SK-N-SH (cell line): ENCODE results near the gene INPP5A. TPM values are rescaled to one million over a fixed set of nuclear protein-coding genes. Genes with fewer than 3 reads are reported as not detected.

Experiments used
- CTCF ChIA-PET: fragments of 300-600, 350-600 bp; formaldehyde crosslinking; extraction: SDS; loops from one replicate; lab custom pipeline; 2021; lab: Yijun Ruan, JAX
- POLR2A ChIA-PET: fragments of 350-600 bp; sonication (Branson Sonifier 250); formaldehyde crosslinking; extraction: SDS; loops from one replicate; lab custom pipeline; 2020; ENCODE audit warnings: antibody characterized with exemption, inconsistent platforms; lab: Yijun Ruan, JAX
- DNase-seq: peaks from one replicate; pipeline ENCODE4 v3.0.0; 2012
- H2AFZ ChIP-seq: fragments of 200-600 bp; sonication (generic); 2 replicates; pipeline ENCODE4 v1.8.1; 2016; ENCODE audit warnings: antibody characterized with exemption, mild to moderate bottlenecking, low read depth
- H3F3A ChIP-seq: fragments of 200-600 bp; sonication (generic); replicated peaks from 2 replicates; pipeline ENCODE3; 2016; ENCODE audit warnings: antibody characterized with exemption, mild to moderate bottlenecking; ENCODE audit not compliant: insufficient read depth
- H3K27ac ChIP-seq, 2 experiments: fragments of 200-500 bp in 1 of 2; fragments of 200-600 bp in 1 of 2; sonication (Bioruptor generic) in 1 of 2; sonication (generic), shearing (Covaris generic) in 1 of 2; 2 replicates each; pipeline versions ENCODE4 v1.5.1 to v1.6.1; 2014 to 2016; ENCODE audit warnings: low read depth in 2 of 2, inconsistent platforms in 1 of 2, low read length in 1 of 2, mild to moderate bottlenecking in 1 of 2, mixed read lengths in 1 of 2
- H3K27me3 ChIP-seq: fragments of 200-600 bp; sonication (generic), shearing (Covaris generic); 2 replicates; pipeline ENCODE4 v1.6.1; 2016; ENCODE audit warnings: mixed run types; ENCODE audit not compliant: insufficient read depth
- H3K36me3 ChIP-seq, 2 experiments: fragments of 200-500 bp in 1 of 2; fragments of 200-600 bp in 1 of 2; sonication (Bioruptor generic) in 1 of 2; sonication (generic) in 1 of 2; replicated peaks in 1 of 2; 2 replicates each; pipeline versions ENCODE3 to v1.5.1; 2014 to 2016; ENCODE audit warnings: low read length in 1 of 2, mild to moderate bottlenecking in 1 of 2; ENCODE audit not compliant: insufficient read depth in 2 of 2, control insufficient read depth in 1 of 2
- H3K4me1 ChIP-seq, 2 experiments: fragments of 200-500 bp in 1 of 2; fragments of 200-600 bp in 1 of 2; sonication (Bioruptor generic) in 1 of 2; sonication (generic), shearing (Covaris generic) in 1 of 2; 2 replicates each; pipeline versions ENCODE4 v1.5.1 to v1.6.1; 2014 to 2016; ENCODE audit warnings: low read depth in 1 of 2, low read length in 1 of 2, mixed run types in 1 of 2; ENCODE audit not compliant: insufficient read depth in 2 of 2, control insufficient read depth in 1 of 2
- H3K4me2 ChIP-seq: fragments of 200-600 bp; sonication (generic), shearing (Covaris generic); 2 replicates; pipeline ENCODE4 v1.6.1; 2017; ENCODE audit warnings: mixed run types
- H3K4me3 ChIP-seq, 2 experiments: fragments of 200-500 bp in 1 of 2; fragments of 200-600 bp in 1 of 2; sonication (Bioruptor generic) in 1 of 2; sonication (generic), shearing (Covaris generic) in 1 of 2; 2 replicates each; pipeline versions ENCODE4 v1.5.1 to v1.8.1; 2014 to 2016; ENCODE audit warnings: low read depth in 2 of 2, inconsistent platforms in 1 of 2, low read length in 1 of 2, mild to moderate bottlenecking in 1 of 2, mixed read lengths in 1 of 2, moderate library complexity in 1 of 2
- H3K79me2 ChIP-seq: fragments of 200-600 bp; sonication (generic); 2 replicates; pipeline ENCODE4 v1.8.1; 2017; ENCODE audit warnings: mild to moderate bottlenecking; ENCODE audit not compliant: insufficient read depth
- H3K9ac ChIP-seq: fragments of 200-600 bp; sonication (generic); 2 replicates; pipeline ENCODE4 v1.6.1; 2017; ENCODE audit warnings: mixed run types
- H3K9me2 ChIP-seq: fragments of 200-600 bp; sonication (generic); 2 replicates; pipeline ENCODE4 v1.6.1; 2017; ENCODE audit warnings: mixed run types
- H3K9me3 ChIP-seq: fragments of 200-600 bp; sonication (generic); 2 replicates; pipeline ENCODE4 v1.6.1; 2017; ENCODE audit warnings: mixed run types, mild to moderate bottlenecking, moderate library complexity
- H4K20me1 ChIP-seq: fragments of 200-600 bp; sonication (generic); 2 replicates; pipeline ENCODE4 v1.6.1; 2017; ENCODE audit warnings: mild to moderate bottlenecking, mixed run types; ENCODE audit not compliant: insufficient read depth
- CHD2 ChIP-seq: fragments of 150-350 bp; IDR thresholded peaks from 2 replicates; pipeline ENCODE4 v1.6.1; 2018; ENCODE audit warnings: low read length; ENCODE audit not compliant: partially characterized antibody
- FOXJ3 ChIP-seq: sonication (generic); formaldehyde crosslinking; IDR thresholded peaks from 2 replicates; pipeline ENCODE4 v1.5.1; 2020; ENCODE audit warnings: mild to moderate bottlenecking, missing genetic modification reagents
- FOXM1 ChIP-seq: IDR thresholded peaks from 2 replicates; pipeline ENCODE4 v1.4.0; 2012; ENCODE audit warnings: low read depth, mild to moderate bottlenecking
- MEF2A ChIP-seq: IDR thresholded peaks from 2 replicates; pipeline ENCODE4 v1.4.0; 2012; ENCODE audit warnings: low read depth, borderline replicate concordance
- POLR2AphosphoS5 ChIP-seq: IDR thresholded peaks from 2 replicates; pipeline ENCODE4 v1.6.1; 2012; ENCODE audit warnings: low read depth, low read length
- RAD21 ChIP-seq: IDR thresholded peaks from 2 replicates; pipeline ENCODE4 v1.6.1; 2012; ENCODE audit warnings: mild to moderate bottlenecking, low read length
- RXRA ChIP-seq: IDR thresholded peaks from 2 replicates; pipeline ENCODE4 v1.4.0; 2012; ENCODE audit warnings: low read depth, mild to moderate bottlenecking, borderline replicate concordance
- SIN3A ChIP-seq: IDR thresholded peaks from 2 replicates; pipeline ENCODE4 v1.6.1; 2012; ENCODE audit warnings: low read depth, mild to moderate bottlenecking, low read length, moderate library complexity, borderline replicate concordance
- TAF1 ChIP-seq: IDR thresholded peaks from 2 replicates; pipeline ENCODE4 v1.6.1; 2012; ENCODE audit warnings: low read depth, mild to moderate bottlenecking, low read length, moderate library complexity, borderline replicate concordance
- TCF12 ChIP-seq: IDR thresholded peaks from 2 replicates; pipeline ENCODE4 v1.4.0; 2012
- WGBS: methylation state at CpG from one replicate; pipeline ENCODE4 v1.1.6; 2017; ENCODE audit warnings: low lambda C conversion rate; 5-methylcytosine and 5-hydroxymethylcytosine counted together
- polyA plus RNA-seq, 3 experiments: library from polyadenylated mRNA; depleted of rRNA; stranded (reverse); fragments of >200 nt; gene quantifications; 2 replicates each; pipeline ENCODE4 v1.2.3, GENCODE V29; 2012
- TF ChIP-seq, protein P1 (sequence below): IDR thresholded peaks from 2 replicates; pipeline ENCODE4 v1.4.0; 2012; ENCODE audit warnings: low read depth
- TF ChIP-seq, protein P2 (sequence below): IDR thresholded peaks from 2 replicates; pipeline ENCODE4 v1.6.1; 2012; ENCODE audit warnings: mild to moderate bottlenecking, low read depth, low read length, moderate library complexity
- TF ChIP-seq, protein P3 (sequence below): fragments of 150-350 bp; IDR thresholded peaks from 2 replicates; pipeline ENCODE4 v1.6.1; 2017; ENCODE audit warnings: antibody characterized with exemption, low read length, low read depth, borderline replicate concordance
- TF ChIP-seq, protein P4 (sequence below): fragments of 150-350 bp; IDR thresholded peaks from 2 replicates; pipeline ENCODE4 v1.6.1; 2016; ENCODE audit warnings: mild to moderate bottlenecking, low read depth, low read length
- TF ChIP-seq, protein P5 (sequence below): IDR thresholded peaks from 2 replicates; pipeline ENCODE4; 2012

The INPP5A gene
- polyA plus RNA-seq, 1 of the 3 experiments (the other 2 are of a cell fraction), result 12.0 TPM

DNA sequence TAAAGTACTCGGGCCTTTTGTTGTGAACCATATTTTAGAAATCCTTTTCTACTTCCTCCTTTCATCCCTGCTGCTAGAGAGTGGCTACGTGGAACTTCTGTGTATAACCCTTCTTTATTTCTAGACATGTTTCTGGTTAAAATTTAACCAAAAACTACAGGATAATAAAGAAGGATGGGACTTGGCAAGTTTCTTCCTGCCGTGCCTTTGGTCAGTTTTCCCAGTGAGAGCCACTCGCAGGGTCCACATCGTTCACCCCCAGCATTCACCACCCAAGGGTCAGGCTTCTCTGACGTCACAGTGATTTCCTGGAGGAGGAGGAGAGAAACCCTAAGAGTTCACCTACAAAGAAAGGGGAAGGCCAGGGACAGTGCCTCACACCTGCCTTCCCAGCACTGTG lies 203.0 kb downstream of the INPP5A start:
- Histone ChIP-seq H4K20me1 (no peaks in the 10 kb centered on the region), H3K27ac (no peak overlapping the region), H3K4me2 (no peak overlapping the region), H3K36me3 (no peaks in the 10 kb centered on the region), H2AFZ (no peak overlapping the region), H3K79me2 (no peaks in the 10 kb centered on the region), H3F3A (no peaks in the 10 kb centered on the region), H3K4me3 (no peak overlapping the region), H3K4me1 (peaks cover 0 to 18% of the 10 kb centered on the region in 2 experiments; a peak in 1 of 4 replicates), H3K9me2 (no peaks in the 10 kb centered on the region), H3K9me3 (no peaks in the 10 kb centered on the region), H3K27me3 (no peaks in the 10 kb centered on the region), H3K9ac (no peak overlapping the region)
- WGBS, result 85% methylated on average over 6 of the region's 6 CpGs
- ChIA-PET POLR2A (no interaction called here), CTCF (no interaction called here)
- no peak for TF ChIP-seq TAF1
- TF ChIP-seq RXRA, result no peak
- TF ChIP-seq, protein P1, sequence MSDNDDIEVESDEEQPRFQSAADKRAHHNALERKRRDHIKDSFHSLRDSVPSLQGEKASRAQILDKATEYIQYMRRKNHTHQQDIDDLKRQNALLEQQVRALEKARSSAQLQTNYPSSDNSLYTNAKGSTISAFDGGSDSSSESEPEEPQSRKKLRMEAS, result no peak
- TF ChIP-seq, protein P2, sequence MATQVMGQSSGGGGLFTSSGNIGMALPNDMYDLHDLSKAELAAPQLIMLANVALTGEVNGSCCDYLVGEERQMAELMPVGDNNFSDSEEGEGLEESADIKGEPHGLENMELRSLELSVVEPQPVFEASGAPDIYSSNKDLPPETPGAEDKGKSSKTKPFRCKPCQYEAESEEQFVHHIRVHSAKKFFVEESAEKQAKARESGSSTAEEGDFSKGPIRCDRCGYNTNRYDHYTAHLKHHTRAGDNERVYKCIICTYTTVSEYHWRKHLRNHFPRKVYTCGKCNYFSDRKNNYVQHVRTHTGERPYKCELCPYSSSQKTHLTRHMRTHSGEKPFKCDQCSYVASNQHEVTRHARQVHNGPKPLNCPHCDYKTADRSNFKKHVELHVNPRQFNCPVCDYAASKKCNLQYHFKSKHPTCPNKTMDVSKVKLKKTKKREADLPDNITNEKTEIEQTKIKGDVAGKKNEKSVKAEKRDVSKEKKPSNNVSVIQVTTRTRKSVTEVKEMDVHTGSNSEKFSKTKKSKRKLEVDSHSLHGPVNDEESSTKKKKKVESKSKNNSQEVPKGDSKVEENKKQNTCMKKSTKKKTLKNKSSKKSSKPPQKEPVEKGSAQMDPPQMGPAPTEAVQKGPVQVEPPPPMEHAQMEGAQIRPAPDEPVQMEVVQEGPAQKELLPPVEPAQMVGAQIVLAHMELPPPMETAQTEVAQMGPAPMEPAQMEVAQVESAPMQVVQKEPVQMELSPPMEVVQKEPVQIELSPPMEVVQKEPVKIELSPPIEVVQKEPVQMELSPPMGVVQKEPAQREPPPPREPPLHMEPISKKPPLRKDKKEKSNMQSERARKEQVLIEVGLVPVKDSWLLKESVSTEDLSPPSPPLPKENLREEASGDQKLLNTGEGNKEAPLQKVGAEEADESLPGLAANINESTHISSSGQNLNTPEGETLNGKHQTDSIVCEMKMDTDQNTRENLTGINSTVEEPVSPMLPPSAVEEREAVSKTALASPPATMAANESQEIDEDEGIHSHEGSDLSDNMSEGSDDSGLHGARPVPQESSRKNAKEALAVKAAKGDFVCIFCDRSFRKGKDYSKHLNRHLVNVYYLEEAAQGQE, result no peak
- TF ChIP-seq POLR2AphosphoS5, result no peak
- TF ChIP-seq, protein P3, sequence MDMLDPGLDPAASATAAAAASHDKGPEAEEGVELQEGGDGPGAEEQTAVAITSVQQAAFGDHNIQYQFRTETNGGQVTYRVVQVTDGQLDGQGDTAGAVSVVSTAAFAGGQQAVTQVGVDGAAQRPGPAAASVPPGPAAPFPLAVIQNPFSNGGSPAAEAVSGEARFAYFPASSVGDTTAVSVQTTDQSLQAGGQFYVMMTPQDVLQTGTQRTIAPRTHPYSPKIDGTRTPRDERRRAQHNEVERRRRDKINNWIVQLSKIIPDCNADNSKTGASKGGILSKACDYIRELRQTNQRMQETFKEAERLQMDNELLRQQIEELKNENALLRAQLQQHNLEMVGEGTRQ, result no peak
- no peak for TF ChIP-seq RAD21
- TF ChIP-seq, protein P4, sequence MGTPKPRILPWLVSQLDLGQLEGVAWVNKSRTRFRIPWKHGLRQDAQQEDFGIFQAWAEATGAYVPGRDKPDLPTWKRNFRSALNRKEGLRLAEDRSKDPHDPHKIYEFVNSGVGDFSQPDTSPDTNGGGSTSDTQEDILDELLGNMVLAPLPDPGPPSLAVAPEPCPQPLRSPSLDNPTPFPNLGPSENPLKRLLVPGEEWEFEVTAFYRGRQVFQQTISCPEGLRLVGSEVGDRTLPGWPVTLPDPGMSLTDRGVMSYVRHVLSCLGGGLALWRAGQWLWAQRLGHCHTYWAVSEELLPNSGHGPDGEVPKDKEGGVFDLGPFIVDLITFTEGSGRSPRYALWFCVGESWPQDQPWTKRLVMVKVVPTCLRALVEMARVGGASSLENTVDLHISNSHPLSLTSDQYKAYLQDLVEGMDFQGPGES, result no peak
- TF ChIP-seq MEF2A, result no peak
- no peak for TF ChIP-seq SIN3A
- TF ChIP-seq CHD2, result no peak
- TF ChIP-seq TCF12, result no peak
- TF ChIP-seq FOXJ3, result no peak
- no peak for TF ChIP-seq FOXM1
- TF ChIP-seq, protein P5, sequence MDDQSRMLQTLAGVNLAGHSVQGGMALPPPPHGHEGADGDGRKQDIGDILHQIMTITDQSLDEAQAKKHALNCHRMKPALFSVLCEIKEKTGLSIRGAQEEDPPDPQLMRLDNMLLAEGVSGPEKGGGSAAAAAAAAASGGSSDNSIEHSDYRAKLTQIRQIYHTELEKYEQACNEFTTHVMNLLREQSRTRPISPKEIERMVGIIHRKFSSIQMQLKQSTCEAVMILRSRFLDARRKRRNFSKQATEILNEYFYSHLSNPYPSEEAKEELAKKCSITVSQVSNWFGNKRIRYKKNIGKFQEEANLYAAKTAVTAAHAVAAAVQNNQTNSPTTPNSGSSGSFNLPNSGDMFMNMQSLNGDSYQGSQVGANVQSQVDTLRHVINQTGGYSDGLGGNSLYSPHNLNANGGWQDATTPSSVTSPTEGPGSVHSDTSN, result no peak
- no peak for DNase-seq
